Measurements from ENCODE around the gene SYNM. TPM values are rescaled to one million over a fixed set of nuclear protein-coding genes. Genes with fewer than 3 reads are reported as not detected.
A peak's percentile ranks its signal among the peaks of the same experiment; 100 is the strongest.

SYNM gene
- total RNA-seq, 1 donor from 2014 or later, result 23.4 TPM

GRCh38 chr15:99086327-99086667 lies 18.6 kb upstream of the SYNM start:
- DNase-seq (ENCODE audit: low spot score), result peak; percentile 11
- Mint-ChIP-seq H3K36me3 (ENCODE audit: low read depth) (no peaks in the 10 kb centered on the region), H3K4me3 (ENCODE audit: unreplicated experiment) (no peak overlapping the region), H3K27ac (ENCODE audit: unreplicated experiment) (no peak overlapping the region), H3K4me1 (ENCODE audit: low read depth) (no peaks in the 10 kb centered on the region), H3K27me3 (ENCODE audit: low read depth) (peaks cover 9% of the 10 kb centered on the region), H3K9me3 (ENCODE audit: low read depth) (no peaks in the 10 kb centered on the region)
- TF ChIP-seq CTCF (IDR thresholded peaks at IDR 0.05), result no peak

- H3K27me3 Mint-ChIP-seq (ENCODE audit: low read depth), result peaks cover 9% of the 10 kb centered on the region
- no peaks in the 10 kb centered on the region for H3K36me3 Mint-ChIP-seq (ENCODE audit: low read depth)
- DNase-seq (ENCODE audit: low spot score), result peak; percentile 67
- no peak overlapping the region for H3K27ac Mint-ChIP-seq (ENCODE audit: unreplicated experiment)
- no peaks in the 10 kb centered on the region for H3K4me1 Mint-ChIP-seq (ENCODE audit: low read depth)
- TF ChIP-seq CTCF (IDR thresholded peaks at IDR 0.05), result no peak
- no peak overlapping the region for H3K4me3 Mint-ChIP-seq (ENCODE audit: unreplicated experiment)
- no peaks in the 10 kb centered on the region for H3K9me3 Mint-ChIP-seq (ENCODE audit: low read depth)
Observed at GRCh38 chr15:99087405-99087943, 17.4 kb upstream of the SYNM start.

GRCh38 chr15:99090011-99090699 lies 14.7 kb upstream of the SYNM start:
- no peaks in the 10 kb centered on the region for H3K36me3 Mint-ChIP-seq (ENCODE audit: low read depth)
- no peak overlapping the region for H3K27ac Mint-ChIP-seq (ENCODE audit: unreplicated experiment)
- TF ChIP-seq CTCF (IDR thresholded peaks at IDR 0.05), result no peak
- no peaks in the 10 kb centered on the region for H3K4me1 Mint-ChIP-seq (ENCODE audit: low read depth)
- peak; percentile 20 for DNase-seq (ENCODE audit: low spot score)
- no peaks in the 10 kb centered on the region for H3K9me3 Mint-ChIP-seq (ENCODE audit: low read depth)
- H3K4me3 Mint-ChIP-seq (ENCODE audit: unreplicated experiment), result no peak overlapping the region
- peaks cover 6% of the 10 kb centered on the region for H3K27me3 Mint-ChIP-seq (ENCODE audit: low read depth)

GRCh38 chr15:99090938-99091337 lies 13.9 kb upstream of the SYNM start:
- H3K27me3 Mint-ChIP-seq (ENCODE audit: low read depth), result peaks cover 6% of the 10 kb centered on the region
- no peak for TF ChIP-seq CTCF (IDR thresholded peaks at IDR 0.05)
- H3K4me3 Mint-ChIP-seq (ENCODE audit: unreplicated experiment), result no peak overlapping the region
- no peaks in the 10 kb centered on the region for H3K9me3 Mint-ChIP-seq (ENCODE audit: low read depth)
- peak; percentile 33 for DNase-seq (ENCODE audit: low spot score)
- H3K36me3 Mint-ChIP-seq (ENCODE audit: low read depth), result no peaks in the 10 kb centered on the region
- H3K27ac Mint-ChIP-seq (ENCODE audit: unreplicated experiment), result no peak overlapping the region
- H3K4me1 Mint-ChIP-seq (ENCODE audit: low read depth), result no peaks in the 10 kb centered on the region

DNA sequence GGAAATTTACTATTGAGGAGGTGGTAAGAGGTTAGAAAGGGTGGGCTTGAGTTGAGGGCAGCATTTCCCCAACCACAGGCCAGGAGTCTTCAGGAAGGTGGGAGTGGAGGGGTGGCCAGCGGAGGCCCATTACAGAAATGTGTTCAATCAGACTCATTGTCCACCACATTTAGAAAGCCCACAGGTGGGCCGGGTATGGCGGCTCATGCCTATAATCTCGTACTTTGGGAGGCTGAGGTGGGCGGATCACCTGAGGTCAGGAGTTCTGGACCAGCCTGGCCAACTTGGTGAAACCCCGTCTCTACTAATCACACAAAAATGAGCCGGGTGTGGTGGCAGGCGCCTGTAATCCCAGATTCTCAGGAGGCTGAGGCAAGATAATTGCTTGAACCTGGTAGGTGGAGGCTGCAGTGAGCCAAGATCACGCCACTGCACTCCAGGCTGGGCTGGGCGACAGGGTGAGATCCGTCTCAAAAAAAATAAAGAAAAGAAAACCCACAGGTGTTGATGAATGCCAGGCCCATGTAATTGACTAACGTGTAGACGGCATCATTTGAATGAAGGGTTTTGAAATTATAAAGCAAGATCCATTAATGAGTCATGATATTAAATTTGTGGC lies 12.2 kb upstream of the SYNM start:
- DNase-seq (ENCODE audit: low spot score), result peak; percentile 42
- H3K4me1 Mint-ChIP-seq (ENCODE audit: low read depth), result no peaks in the 10 kb centered on the region
- no peaks in the 10 kb centered on the region for H3K9me3 Mint-ChIP-seq (ENCODE audit: low read depth)
- H3K27ac Mint-ChIP-seq (ENCODE audit: unreplicated experiment), result no peak overlapping the region
- no peaks in the 10 kb centered on the region for H3K36me3 Mint-ChIP-seq (ENCODE audit: low read depth)
- no peak overlapping the region for H3K4me3 Mint-ChIP-seq (ENCODE audit: unreplicated experiment)
- peaks cover 6% of the 10 kb centered on the region for H3K27me3 Mint-ChIP-seq (ENCODE audit: low read depth)
- TF ChIP-seq CTCF (IDR thresholded peaks at IDR 0.05), result no peak
